Cardiac muscle cell (in vitro differentiated cells and primary cell): ENCODE results near the gene PJA2. TPM values are rescaled to one million over a fixed set of nuclear protein-coding genes. Genes with fewer than 3 reads are reported as not detected.

Experiments used
- DNase-seq, 2 donors: peaks; one replicate each; pipeline versions ENCODE4 v3.0.0 to v3.0.0-alpha.2; 2010 to 2017; ENCODE audit warnings: low read depth in 1 of 2, low spot score in 1 of 2
- H3K27ac ChIP-seq: fragments of 200-600 bp; sonication (generic); 2 replicates; pipeline ENCODE4 v1.5.1; 2016
- H3K27me3 ChIP-seq: fragments of 200-600 bp; sonication (generic); 2 replicates; pipeline ENCODE4 v1.6.0; 2016; ENCODE audit warnings: control low read depth
- H3K36me3 ChIP-seq: fragments of 200-600 bp; sonication (generic); 2 replicates; pipeline ENCODE4 v1.5.1; 2016; ENCODE audit warnings: control low read depth
- H3K4me1 ChIP-seq: fragments of 200-600 bp; sonication (generic); 2 replicates; pipeline ENCODE4 v1.8.1; 2017; ENCODE audit warnings: low read depth, mild to moderate bottlenecking, mixed run types
- H3K4me3 ChIP-seq: fragments of 200-600 bp; sonication (generic); 2 replicates; pipeline ENCODE4 v1.5.1; 2016; ENCODE audit warnings: mild to moderate bottlenecking
- H3K9me3 ChIP-seq: fragments of 200-600 bp; sonication (generic); 2 replicates; pipeline ENCODE4 v1.5.1; 2017; ENCODE audit warnings: low read depth, mild to moderate bottlenecking, control low read depth
- CTCF ChIP-seq: IDR thresholded peaks from 2 replicates; pipeline ENCODE4 v1.5.1; 2012; ENCODE audit warnings: low read depth, mild to moderate bottlenecking, low read length
- polyA plus RNA-seq: library from polyadenylated mRNA; unstranded; fragments of >200 nt; fragmentation: Nextera tagmentation; extraction: Ambion mirVana; gene quantifications from 2 replicates; pipeline ENCODE4 v1.2.1, GENCODE V29; 2016
- total RNA-seq: library from RNA; depleted of rRNA; stranded (reverse); fragments of >200 nt; gene quantifications from 2 replicates; pipeline ENCODE4 v1.2.3, GENCODE V29; 2016

PJA2 gene
- total and polyA plus RNA-seq, 2 experiments from 2014 or later = 71.8 to 73.6 TPM

DNA sequence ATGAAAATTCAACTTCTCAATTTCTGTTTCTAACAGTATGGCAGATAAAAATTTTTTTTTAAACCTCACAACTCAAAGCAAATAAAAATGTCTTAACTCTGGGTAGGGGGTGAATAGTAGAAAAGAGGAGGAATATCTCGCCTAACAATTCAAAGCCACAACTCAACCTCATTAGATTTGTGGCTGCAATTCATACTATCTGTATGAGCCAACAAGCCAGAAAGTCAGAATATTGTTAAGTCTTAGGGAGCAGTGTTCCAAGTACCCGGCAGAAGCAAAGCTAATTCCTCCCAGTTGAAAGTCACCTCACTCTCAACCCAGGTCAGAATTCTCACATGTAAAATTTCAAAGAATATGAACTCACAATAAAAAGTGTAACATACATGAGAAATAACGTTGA, 15.0 kb downstream of the PJA2 start:
- H3K9me3 ChIP-seq = no peaks in the 10 kb centered on the region
- no peaks in the 10 kb centered on the region for H3K27me3 ChIP-seq
- DNase-seq = no peak
- no peak overlapping the region for H3K4me3 ChIP-seq
- H3K27ac ChIP-seq = peak overlapping the region; percentile 14
- no peaks in the 10 kb centered on the region for H3K36me3 ChIP-seq
- no peak for TF ChIP-seq CTCF
- H3K4me1 ChIP-seq = peaks cover 3% of the 10 kb centered on the region

DNA sequence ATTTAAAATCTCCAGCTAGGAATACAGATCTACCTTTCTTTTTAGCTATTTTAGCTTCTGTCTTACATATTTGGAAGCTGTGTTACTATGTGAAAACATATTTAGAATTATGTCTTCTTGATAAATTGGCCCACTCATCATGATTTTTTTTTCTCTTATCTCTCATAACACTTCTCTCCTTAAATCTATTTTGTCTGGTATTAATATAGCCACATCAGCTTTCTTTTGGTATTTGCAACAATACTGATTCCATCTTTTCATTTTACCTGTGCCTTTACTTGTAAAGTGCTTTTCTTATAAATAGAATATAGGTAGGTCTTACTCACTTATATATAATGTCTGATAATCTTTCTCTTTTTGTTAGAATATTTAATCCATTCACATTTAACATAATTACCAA, 19.6 kb downstream of the PJA2 start:
- Histone ChIP-seq H3K27ac (no peak overlapping the region), H3K4me1 (peaks cover 17% of the 10 kb centered on the region), H3K27me3 (no peaks in the 10 kb centered on the region), H3K4me3 (no peak overlapping the region), H3K9me3 (no peaks in the 10 kb centered on the region), H3K36me3 (no peaks in the 10 kb centered on the region)
- no peak for DNase-seq
- no peak for TF ChIP-seq CTCF

- H3K27me3 ChIP-seq = no peaks in the 10 kb centered on the region
- TF ChIP-seq CTCF = no peak
- peak in 1 of 2 donors; percentile 18 for DNase-seq
- no peaks in the 10 kb centered on the region for H3K9me3 ChIP-seq
- H3K27ac ChIP-seq = peak overlapping the region; percentile 11
- no peaks in the 10 kb centered on the region for H3K36me3 ChIP-seq
- no peak overlapping the region for H3K4me3 ChIP-seq
- H3K4me1 ChIP-seq = peaks cover 17% of the 10 kb centered on the region
Measured at GRCh38 chr5:109388407-109388806, 21.4 kb downstream of the PJA2 start.

- no peak for DNase-seq
- H3K27ac ChIP-seq = no peak overlapping the region
- H3K4me3 ChIP-seq = no peak overlapping the region
- H3K36me3 ChIP-seq = peaks cover 1% of the 10 kb centered on the region
- no peaks in the 10 kb centered on the region for H3K9me3 ChIP-seq
- peaks cover 17% of the 10 kb centered on the region for H3K4me1 ChIP-seq
- TF ChIP-seq CTCF = no peak
- no peaks in the 10 kb centered on the region for H3K27me3 ChIP-seq
Measured at GRCh38 chr5:109387408-109387974, 22.3 kb downstream of the PJA2 start.

DNA sequence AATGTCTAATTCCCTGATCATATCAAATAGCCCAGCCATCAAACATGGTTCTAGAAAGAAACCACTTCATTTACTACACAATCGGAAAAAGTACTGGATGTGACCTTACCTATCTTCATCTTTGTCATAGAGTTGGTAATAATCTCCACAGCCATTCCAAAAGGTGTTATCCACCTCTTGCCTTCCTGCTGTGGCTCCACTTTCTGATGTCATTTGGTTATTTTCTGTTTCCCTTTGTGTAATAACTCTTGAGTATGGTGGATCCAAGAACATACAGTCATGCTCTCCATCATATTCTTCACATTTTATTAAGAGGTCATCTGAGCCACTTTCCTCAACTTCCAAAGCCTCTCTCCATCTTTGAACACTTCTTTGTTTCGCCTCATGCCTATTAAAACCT, 31.7 kb downstream of the PJA2 start:
- Histone ChIP-seq H3K27ac (no peak overlapping the region), H3K9me3 (no peaks in the 10 kb centered on the region), H3K4me3 (no peak overlapping the region), H3K36me3 (peaks cover 53% of the 10 kb centered on the region), H3K4me1 (no peaks in the 10 kb centered on the region), H3K27me3 (no peaks in the 10 kb centered on the region)
- no peak for TF ChIP-seq CTCF
- DNase-seq = no peak
